CD14-positive monocyte (primary cell): ENCODE measurements around the gene NOC2L. TPM values are rescaled to one million over a fixed set of nuclear protein-coding genes. Genes with fewer than 3 reads are reported as not detected.

Experiments
- DNase-seq, 3 donors: peaks; one replicate each; pipeline ENCODE4 v3.0.0-alpha.2; 2011 to 2022
- H2AFZ ChIP-seq: 2 replicates; pipeline ENCODE4 v1.6.0; 2012; ENCODE audit warnings: mild to moderate bottlenecking, low read depth, low read length, inconsistent platforms; ENCODE audit not compliant: insufficient read depth, poor library complexity, severe bottlenecking
- H3K27ac ChIP-seq, 2 donors: 1 replicate in 1 of 2; 2 replicates in 1 of 2; pipeline ENCODE4 v1.5.1; 2012 to 2013; ENCODE audit warnings: low read length in 2 of 2, control low read depth in 1 of 2, inconsistent platforms in 1 of 2, low read depth in 1 of 2, mild to moderate bottlenecking in 1 of 2
- H3K27me3 ChIP-seq, 2 donors: one replicate each; pipeline versions ENCODE4 v1.6.0 to v1.6.1; 2011 to 2013; ENCODE audit warnings: low read length in 2 of 2; ENCODE audit not compliant: control insufficient read depth in 2 of 2, insufficient read depth in 2 of 2
- H3K36me3 ChIP-seq, 2 donors: replicated peaks in 1 of 2; 1 replicate in 1 of 2; 2 replicates in 1 of 2; pipeline versions ENCODE4 v1.5.1 to v1.6.1; 2012 to 2013; ENCODE audit warnings: low read length in 2 of 2, control low read depth in 1 of 2, inconsistent platforms in 1 of 2, mild to moderate bottlenecking in 1 of 2; ENCODE audit not compliant: insufficient read depth in 2 of 2, control insufficient read depth in 1 of 2
- H3K4me1 ChIP-seq, 2 donors: 1 replicate in 1 of 2; 2 replicates in 1 of 2; pipeline versions ENCODE4 v1.5.1 to v1.6.1; 2012 to 2013; ENCODE audit warnings: low read length in 2 of 2, control low read depth in 1 of 2, inconsistent platforms in 1 of 2, mild to moderate bottlenecking in 1 of 2, moderate library complexity in 1 of 2; ENCODE audit not compliant: insufficient read depth in 2 of 2, control insufficient read depth in 1 of 2
- H3K4me2 ChIP-seq: replicated peaks from 2 replicates; pipeline ENCODE3; 2012; ENCODE audit warnings: low read length, moderate library complexity, mild to moderate bottlenecking; ENCODE audit not compliant: poor library complexity, severe bottlenecking; ENCODE audit errors: extremely low read depth
- H3K4me3 ChIP-seq, 3 experiments: fragments of 200-600 bp in 1 of 3; sonication (generic) in 1 of 3; replicated peaks in 1 of 3; 1 replicate in 2 of 3; 2 replicates in 1 of 3; pipeline ENCODE4 v1.5.1; 2011 to 2013; ENCODE audit warnings: low read length in 3 of 3, mild to moderate bottlenecking in 3 of 3, control low read depth in 2 of 3, low read depth in 2 of 3, inconsistent platforms in 1 of 3, moderate library complexity in 1 of 3
- H3K79me2 ChIP-seq: 2 replicates; pipeline ENCODE4 v1.6.0; 2012; ENCODE audit warnings: mild to moderate bottlenecking, control low read depth, inconsistent platforms, low read length, moderate library complexity; ENCODE audit not compliant: insufficient read depth
- H3K9ac ChIP-seq: 2 replicates; pipeline ENCODE4 v1.6.0; 2017; ENCODE audit warnings: low read length, mild to moderate bottlenecking; ENCODE audit not compliant: insufficient read depth, poor library complexity, severe bottlenecking
- H3K9me3 ChIP-seq, 2 donors: replicated peaks in 1 of 2; 1 replicate in 1 of 2; 2 replicates in 1 of 2; pipeline versions ENCODE4 v1.5.1 to v1.6.1; 2012 to 2013; ENCODE audit warnings: low read length in 2 of 2, control low read depth in 1 of 2; ENCODE audit not compliant: control insufficient read depth in 1 of 2, insufficient read depth in 1 of 2
- H4K20me1 ChIP-seq: 2 replicates; pipeline ENCODE4 v1.6.0; 2012; ENCODE audit warnings: mild to moderate bottlenecking, low read length, control low read depth, moderate library complexity; ENCODE audit not compliant: insufficient read depth
- H3K27ac Mint-ChIP-seq, 7 donors: one replicate each; pipeline ENCODE4 v1.8.0; 2020; ENCODE audit warnings: mild to moderate bottlenecking in 7 of 7, mixed read lengths in 7 of 7, moderate library complexity in 6 of 7, inconsistent platforms in 2 of 7
- H3K27me3 Mint-ChIP-seq, 3 donors: one replicate each; pipeline ENCODE4 v1.8.0; 2021 to 2022; ENCODE audit warnings: low read depth in 3 of 3, mild to moderate bottlenecking in 3 of 3, mixed read lengths in 3 of 3, moderate library complexity in 3 of 3, inconsistent platforms in 1 of 3
- H3K36me3 Mint-ChIP-seq, 2 donors: one replicate each; pipeline ENCODE4 v1.8.0; 2020; ENCODE audit warnings: mixed read lengths in 2 of 2, inconsistent platforms in 1 of 2, mild to moderate bottlenecking in 1 of 2
- H3K4me1 Mint-ChIP-seq: one replicate; pipeline ENCODE4 v1.8.0; 2020; ENCODE audit warnings: mild to moderate bottlenecking, mixed read lengths
- H3K4me3 Mint-ChIP-seq, 2 donors: one replicate each; pipeline ENCODE4 v1.8.0; 2020; ENCODE audit warnings: mild to moderate bottlenecking in 2 of 2, mixed read lengths in 2 of 2, moderate library complexity in 1 of 2
- H3K9me3 Mint-ChIP-seq, 7 donors: one replicate each; pipeline ENCODE4 v1.8.0; 2020 to 2022; ENCODE audit warnings: mixed read lengths in 7 of 7, mild to moderate bottlenecking in 6 of 7, moderate library complexity in 6 of 7, inconsistent platforms in 2 of 7
- WGBS: methylation state at CpG from one replicate; pipeline ENCODE4 v1.1.5; 2013; ENCODE audit warnings: missing lambda C conversion rate; ENCODE audit not compliant: insufficient coverage; 5-methylcytosine and 5-hydroxymethylcytosine counted together
- intact Hi-C, 2 donors: fragments of 100-400 bp; cut with micrococcal nuclease; formaldehyde crosslinking; loops; one replicate each; pipeline versions ENCODE4 v1.15.0 to v1.15.1; 2023
- polyA plus RNA-seq, 3 donors: library from polyadenylated mRNA; depleted of rRNA in 1 of 3; unstranded in 2 of 3; stranded (reverse) in 1 of 3; fragments of 300-500 nt in 2 of 3; fragments of >200 nt in 1 of 3; fragmentation: Illumina TruSeq in 2 of 3; gene quantifications; 1 replicate in 2 of 3; 2 replicates in 1 of 3; pipeline ENCODE4 v1.2.3, GENCODE V29; 2012 to 2021
- TF ChIP-seq, protein P1 (sequence below): fragments of 200-600 bp; IDR thresholded peaks from one replicate; pipeline ENCODE4 v1.8.0; 2022; ENCODE audit warnings: antibody characterized with exemption, mild to moderate bottlenecking

NOC2L gene
- polyA plus RNA-seq, 3 donors: 34.5 to 47.9 (median 35.8) TPM

GRCh38 chr1:914131-914890 lies 44.7 kb downstream of the NOC2L start:
- H2AFZ ChIP-seq: no peak overlapping the region
- no peak overlapping the region for H3K4me2 ChIP-seq
- no peak for DNase-seq
- Mint-ChIP-seq H3K4me1 (peaks cover 10% of the 10 kb centered on the region), H3K4me3 (no peak overlapping the region), H3K27ac (no peak overlapping the region), H3K9me3 (peaks cover 0 to 5% (median 2%) of the 10 kb centered on the region in 7 donors), H3K36me3 (no peaks in the 10 kb centered on the region), H3K27me3 (peaks cover 31 to 71% (median 33%) of the 10 kb centered on the region in 3 donors)
- no peaks in the 10 kb centered on the region for H3K36me3 ChIP-seq
- H3K9me3 ChIP-seq: no peaks in the 10 kb centered on the region
- TF ChIP-seq, protein P1, sequence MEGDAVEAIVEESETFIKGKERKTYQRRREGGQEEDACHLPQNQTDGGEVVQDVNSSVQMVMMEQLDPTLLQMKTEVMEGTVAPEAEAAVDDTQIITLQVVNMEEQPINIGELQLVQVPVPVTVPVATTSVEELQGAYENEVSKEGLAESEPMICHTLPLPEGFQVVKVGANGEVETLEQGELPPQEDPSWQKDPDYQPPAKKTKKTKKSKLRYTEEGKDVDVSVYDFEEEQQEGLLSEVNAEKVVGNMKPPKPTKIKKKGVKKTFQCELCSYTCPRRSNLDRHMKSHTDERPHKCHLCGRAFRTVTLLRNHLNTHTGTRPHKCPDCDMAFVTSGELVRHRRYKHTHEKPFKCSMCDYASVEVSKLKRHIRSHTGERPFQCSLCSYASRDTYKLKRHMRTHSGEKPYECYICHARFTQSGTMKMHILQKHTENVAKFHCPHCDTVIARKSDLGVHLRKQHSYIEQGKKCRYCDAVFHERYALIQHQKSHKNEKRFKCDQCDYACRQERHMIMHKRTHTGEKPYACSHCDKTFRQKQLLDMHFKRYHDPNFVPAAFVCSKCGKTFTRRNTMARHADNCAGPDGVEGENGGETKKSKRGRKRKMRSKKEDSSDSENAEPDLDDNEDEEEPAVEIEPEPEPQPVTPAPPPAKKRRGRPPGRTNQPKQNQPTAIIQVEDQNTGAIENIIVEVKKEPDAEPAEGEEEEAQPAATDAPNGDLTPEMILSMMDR: no peak
- no peak overlapping the region for H3K4me3 ChIP-seq
- H3K27me3 ChIP-seq: peaks cover 0 to 18% of the 10 kb centered on the region in 2 donors
- H3K79me2 ChIP-seq: no peaks in the 10 kb centered on the region
- intact Hi-C loops: no loop called here
- WGBS: 91% methylated on average over 11 of the region's 21 CpGs
- H3K27ac ChIP-seq: no peak overlapping the region
- H3K4me1 ChIP-seq: no peaks in the 10 kb centered on the region
- H3K9ac ChIP-seq: no peak overlapping the region
- H4K20me1 ChIP-seq: no peaks in the 10 kb centered on the region

- intact Hi-C loops: no loop called here
- WGBS: 93% methylated on average over 16 of the region's 16 CpGs
- no peaks in the 10 kb centered on the region for H3K36me3 ChIP-seq
- H3K9ac ChIP-seq: no peak overlapping the region
- peaks cover 0 to 18% of the 10 kb centered on the region in 2 donors for H3K27me3 ChIP-seq
- no peak overlapping the region for H3K4me2 ChIP-seq
- H3K4me1 ChIP-seq: no peaks in the 10 kb centered on the region
- no peak overlapping the region for H3K4me3 Mint-ChIP-seq
- no peak overlapping the region for H3K27ac ChIP-seq
- H4K20me1 ChIP-seq: no peaks in the 10 kb centered on the region
- no peak overlapping the region for H2AFZ ChIP-seq
- H3K9me3 ChIP-seq: no peaks in the 10 kb centered on the region
- peaks cover 10% of the 10 kb centered on the region for H3K4me1 Mint-ChIP-seq
- peaks cover 26 to 66% (median 29%) of the 10 kb centered on the region in 3 donors for H3K27me3 Mint-ChIP-seq
- H3K4me3 ChIP-seq: no peak overlapping the region
- peaks cover 0 to 5% (median 2%) of the 10 kb centered on the region in 7 donors for H3K9me3 Mint-ChIP-seq
- H3K27ac Mint-ChIP-seq: no peak overlapping the region
- DNase-seq: no peak
- no peaks in the 10 kb centered on the region for H3K36me3 Mint-ChIP-seq
- no peaks in the 10 kb centered on the region for H3K79me2 ChIP-seq
- TF ChIP-seq, protein P1: no peak
Observed at GRCh38 chr1:913491-914130, 45.4 kb downstream of the NOC2L start.
